Loucy (cell line): Measurements from ENCODE around the gene FADS1.

Experiments used
- CTCF ChIP-seq: fragments of 200-600 bp; sonication (generic); conservative IDR thresholded peaks from 2 replicates; pipeline ENCODE4 v1.5.1; 2014; ENCODE audit warnings: mild to moderate bottlenecking, antibody characterized with exemption, low read length
- EZH2phosphoT487 ChIP-seq: fragments of 200-600 bp; IDR thresholded peaks from 2 replicates; pipeline ENCODE4 v1.6.1; 2018; ENCODE audit warnings: antibody characterized with exemption, mild to moderate bottlenecking, moderate library complexity, borderline replicate concordance

- no peak for TF ChIP-seq EZH2phosphoT487
- TF ChIP-seq CTCF = no peak
Measured at GRCh38 chr11:61854206-61854895, 37.5 kb upstream of the FADS1 start.
